Measurements from ENCODE around the gene KLRG1. TPM values are rescaled to one million over a fixed set of nuclear protein-coding genes. Genes with fewer than 3 reads are reported as not detected.

The KLRG1 gene
- total RNA-seq, 1 donor = 1.2 TPM

- DNase-seq (ENCODE audit: low read depth) = no peak
- no peak for TF ChIP-seq CTCF (IDR thresholded peaks at IDR 0.05; ENCODE audit: insufficient read depth, low read length)
- H3K4me3 ChIP-seq (ENCODE audit: low read depth, low read length) = no peak overlapping the region
These were observed 32.6 kb upstream of the KLRG1 start for GRCh38 chr12:8956772-8957171.

- H3K4me3 ChIP-seq (ENCODE audit: low read depth, low read length) = no peak overlapping the region
- DNase-seq (ENCODE audit: low read depth) = no peak
- no peak for TF ChIP-seq CTCF (IDR thresholded peaks at IDR 0.05; ENCODE audit: insufficient read depth, low read length)
These were observed 31.8 kb upstream of the KLRG1 start for GRCh38 chr12:8957561-8957960.

- H3K4me3 ChIP-seq (ENCODE audit: low read depth, low read length) = no peak overlapping the region
- DNase-seq (ENCODE audit: low read depth) = no peak
- no peak for TF ChIP-seq CTCF (IDR thresholded peaks at IDR 0.05; ENCODE audit: insufficient read depth, low read length)
These were observed 31.3 kb upstream of the KLRG1 start for GRCh38 chr12:8958066-8958465.

GRCh38 chr12:8960176-8960575 is 29.2 kb upstream of the KLRG1 start:
- no peak for TF ChIP-seq CTCF (IDR thresholded peaks at IDR 0.05; ENCODE audit: insufficient read depth, low read length)
- no peak overlapping the region for H3K4me3 ChIP-seq (ENCODE audit: low read depth, low read length)
- no peak for DNase-seq (ENCODE audit: low read depth)

- H3K4me3 ChIP-seq (ENCODE audit: low read depth, low read length) = no peak overlapping the region
- TF ChIP-seq CTCF (IDR thresholded peaks at IDR 0.05; ENCODE audit: insufficient read depth, low read length) = no peak
- DNase-seq (ENCODE audit: low read depth) = no peak
These were observed 20.6 kb upstream of the KLRG1 start for GRCh38 chr12:8968761-8969160.

GRCh38 chr12:8969861-8970411 is 19.4 kb upstream of the KLRG1 start:
- no peak overlapping the region for H3K4me3 ChIP-seq (ENCODE audit: low read depth, low read length)
- DNase-seq (ENCODE audit: low read depth) = no peak
- no peak for TF ChIP-seq CTCF (IDR thresholded peaks at IDR 0.05; ENCODE audit: insufficient read depth, low read length)

GRCh38 chr12:8970432-8970831 is 18.9 kb upstream of the KLRG1 start:
- DNase-seq (ENCODE audit: low read depth) = no peak
- no peak for TF ChIP-seq CTCF (IDR thresholded peaks at IDR 0.05; ENCODE audit: insufficient read depth, low read length)
- H3K4me3 ChIP-seq (ENCODE audit: low read depth, low read length) = no peak overlapping the region

Measured in fibroblast of the aortic adventitia (primary cell).